ENCODE measurements around the gene UST. TPM values are rescaled to one million over a fixed set of nuclear protein-coding genes. Genes with fewer than 3 reads are reported as not detected.
A peak's percentile ranks its signal among the peaks of the same experiment; 100 is the strongest.

UST gene
- total and polyA plus RNA-seq, 9 of the 15 experiments (the other 6 are each of a cell fraction or from before 2014, with no cell fraction given) = 0.04 to 0.10 TPM; not detected in 7

- TF ChIP-seq, protein P1, sequence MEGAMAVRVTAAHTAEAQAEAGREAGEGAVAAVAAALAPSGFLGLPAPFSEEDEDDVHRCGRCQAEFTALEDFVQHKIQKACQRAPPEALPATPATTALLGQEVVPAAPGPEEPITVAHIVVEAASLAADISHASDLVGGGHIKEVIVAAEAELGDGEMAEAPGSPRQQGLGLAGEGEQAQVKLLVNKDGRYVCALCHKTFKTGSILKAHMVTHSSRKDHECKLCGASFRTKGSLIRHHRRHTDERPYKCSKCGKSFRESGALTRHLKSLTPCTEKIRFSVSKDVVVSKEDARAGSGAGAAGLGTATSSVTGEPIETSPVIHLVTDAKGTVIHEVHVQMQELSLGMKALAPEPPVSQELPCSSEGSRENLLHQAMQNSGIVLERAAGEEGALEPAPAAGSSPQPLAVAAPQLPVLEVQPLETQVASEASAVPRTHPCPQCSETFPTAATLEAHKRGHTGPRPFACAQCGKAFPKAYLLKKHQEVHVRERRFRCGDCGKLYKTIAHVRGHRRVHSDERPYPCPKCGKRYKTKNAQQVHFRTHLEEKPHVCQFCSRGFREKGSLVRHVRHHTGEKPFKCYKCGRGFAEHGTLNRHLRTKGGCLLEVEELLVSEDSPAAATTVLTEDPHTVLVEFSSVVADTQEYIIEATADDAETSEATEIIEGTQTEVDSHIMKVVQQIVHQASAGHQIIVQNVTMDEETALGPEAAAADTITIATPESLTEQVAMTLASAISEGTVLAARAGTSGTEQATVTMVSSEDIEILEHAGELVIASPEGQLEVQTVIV (CRISPR knock-in tag; IDR thresholded peaks at IDR 0.05; ENCODE audit: borderline replicate concordance) = no peak
- TF ChIP-seq SMARCA5 (IDR thresholded peaks at IDR 0.05) = no peak
- peak; percentile 54 for TF ChIP-seq MAFG (tag; conservative IDR thresholded peaks at IDR 0.05)
- no peak for TF ChIP-seq NFIX (CRISPR knock-in tag; IDR thresholded peaks at IDR 0.05; ENCODE audit: low read depth)
- TF ChIP-seq, protein P2, sequence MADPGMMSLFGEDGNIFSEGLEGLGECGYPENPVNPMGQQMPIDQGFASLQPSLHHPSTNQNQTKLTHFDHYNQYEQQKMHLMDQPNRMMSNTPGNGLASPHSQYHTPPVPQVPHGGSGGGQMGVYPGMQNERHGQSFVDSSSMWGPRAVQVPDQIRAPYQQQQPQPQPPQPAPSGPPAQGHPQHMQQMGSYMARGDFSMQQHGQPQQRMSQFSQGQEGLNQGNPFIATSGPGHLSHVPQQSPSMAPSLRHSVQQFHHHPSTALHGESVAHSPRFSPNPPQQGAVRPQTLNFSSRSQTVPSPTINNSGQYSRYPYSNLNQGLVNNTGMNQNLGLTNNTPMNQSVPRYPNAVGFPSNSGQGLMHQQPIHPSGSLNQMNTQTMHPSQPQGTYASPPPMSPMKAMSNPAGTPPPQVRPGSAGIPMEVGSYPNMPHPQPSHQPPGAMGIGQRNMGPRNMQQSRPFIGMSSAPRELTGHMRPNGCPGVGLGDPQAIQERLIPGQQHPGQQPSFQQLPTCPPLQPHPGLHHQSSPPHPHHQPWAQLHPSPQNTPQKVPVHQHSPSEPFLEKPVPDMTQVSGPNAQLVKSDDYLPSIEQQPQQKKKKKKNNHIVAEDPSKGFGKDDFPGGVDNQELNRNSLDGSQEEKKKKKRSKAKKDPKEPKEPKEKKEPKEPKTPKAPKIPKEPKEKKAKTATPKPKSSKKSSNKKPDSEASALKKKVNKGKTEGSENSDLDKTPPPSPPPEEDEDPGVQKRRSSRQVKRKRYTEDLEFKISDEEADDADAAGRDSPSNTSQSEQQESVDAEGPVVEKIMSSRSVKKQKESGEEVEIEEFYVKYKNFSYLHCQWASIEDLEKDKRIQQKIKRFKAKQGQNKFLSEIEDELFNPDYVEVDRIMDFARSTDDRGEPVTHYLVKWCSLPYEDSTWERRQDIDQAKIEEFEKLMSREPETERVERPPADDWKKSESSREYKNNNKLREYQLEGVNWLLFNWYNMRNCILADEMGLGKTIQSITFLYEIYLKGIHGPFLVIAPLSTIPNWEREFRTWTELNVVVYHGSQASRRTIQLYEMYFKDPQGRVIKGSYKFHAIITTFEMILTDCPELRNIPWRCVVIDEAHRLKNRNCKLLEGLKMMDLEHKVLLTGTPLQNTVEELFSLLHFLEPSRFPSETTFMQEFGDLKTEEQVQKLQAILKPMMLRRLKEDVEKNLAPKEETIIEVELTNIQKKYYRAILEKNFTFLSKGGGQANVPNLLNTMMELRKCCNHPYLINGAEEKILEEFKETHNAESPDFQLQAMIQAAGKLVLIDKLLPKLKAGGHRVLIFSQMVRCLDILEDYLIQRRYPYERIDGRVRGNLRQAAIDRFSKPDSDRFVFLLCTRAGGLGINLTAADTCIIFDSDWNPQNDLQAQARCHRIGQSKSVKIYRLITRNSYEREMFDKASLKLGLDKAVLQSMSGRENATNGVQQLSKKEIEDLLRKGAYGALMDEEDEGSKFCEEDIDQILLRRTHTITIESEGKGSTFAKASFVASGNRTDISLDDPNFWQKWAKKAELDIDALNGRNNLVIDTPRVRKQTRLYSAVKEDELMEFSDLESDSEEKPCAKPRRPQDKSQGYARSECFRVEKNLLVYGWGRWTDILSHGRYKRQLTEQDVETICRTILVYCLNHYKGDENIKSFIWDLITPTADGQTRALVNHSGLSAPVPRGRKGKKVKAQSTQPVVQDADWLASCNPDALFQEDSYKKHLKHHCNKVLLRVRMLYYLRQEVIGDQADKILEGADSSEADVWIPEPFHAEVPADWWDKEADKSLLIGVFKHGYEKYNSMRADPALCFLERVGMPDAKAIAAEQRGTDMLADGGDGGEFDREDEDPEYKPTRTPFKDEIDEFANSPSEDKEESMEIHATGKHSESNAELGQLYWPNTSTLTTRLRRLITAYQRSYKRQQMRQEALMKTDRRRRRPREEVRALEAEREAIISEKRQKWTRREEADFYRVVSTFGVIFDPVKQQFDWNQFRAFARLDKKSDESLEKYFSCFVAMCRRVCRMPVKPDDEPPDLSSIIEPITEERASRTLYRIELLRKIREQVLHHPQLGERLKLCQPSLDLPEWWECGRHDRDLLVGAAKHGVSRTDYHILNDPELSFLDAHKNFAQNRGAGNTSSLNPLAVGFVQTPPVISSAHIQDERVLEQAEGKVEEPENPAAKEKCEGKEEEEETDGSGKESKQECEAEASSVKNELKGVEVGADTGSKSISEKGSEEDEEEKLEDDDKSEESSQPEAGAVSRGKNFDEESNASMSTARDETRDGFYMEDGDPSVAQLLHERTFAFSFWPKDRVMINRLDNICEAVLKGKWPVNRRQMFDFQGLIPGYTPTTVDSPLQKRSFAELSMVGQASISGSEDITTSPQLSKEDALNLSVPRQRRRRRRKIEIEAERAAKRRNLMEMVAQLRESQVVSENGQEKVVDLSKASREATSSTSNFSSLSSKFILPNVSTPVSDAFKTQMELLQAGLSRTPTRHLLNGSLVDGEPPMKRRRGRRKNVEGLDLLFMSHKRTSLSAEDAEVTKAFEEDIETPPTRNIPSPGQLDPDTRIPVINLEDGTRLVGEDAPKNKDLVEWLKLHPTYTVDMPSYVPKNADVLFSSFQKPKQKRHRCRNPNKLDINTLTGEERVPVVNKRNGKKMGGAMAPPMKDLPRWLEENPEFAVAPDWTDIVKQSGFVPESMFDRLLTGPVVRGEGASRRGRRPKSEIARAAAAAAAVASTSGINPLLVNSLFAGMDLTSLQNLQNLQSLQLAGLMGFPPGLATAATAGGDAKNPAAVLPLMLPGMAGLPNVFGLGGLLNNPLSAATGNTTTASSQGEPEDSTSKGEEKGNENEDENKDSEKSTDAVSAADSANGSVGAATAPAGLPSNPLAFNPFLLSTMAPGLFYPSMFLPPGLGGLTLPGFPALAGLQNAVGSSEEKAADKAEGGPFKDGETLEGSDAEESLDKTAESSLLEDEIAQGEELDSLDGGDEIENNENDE (IDR thresholded peaks at IDR 0.05; ENCODE audit: low read depth, low read length) = no peak
- TF ChIP-seq MYC (IDR thresholded peaks at IDR 0.05; ENCODE audit: low read depth, low read length) = no peak
- TF ChIP-seq MYC (CRISPR knock-in tag; IDR thresholded peaks at IDR 0.05; ENCODE audit: borderline replicate concordance, low read depth) = no peak
- no peak for TF ChIP-seq TBL1XR1 (IDR thresholded peaks at IDR 0.05; ENCODE audit: low read length in 2 of 2)
- no peak for TF ChIP-seq TEAD4 (IDR thresholded peaks at IDR 0.05; ENCODE audit: low read length)
- no peak for TF ChIP-seq TEAD4 (CRISPR knock-in tag; IDR thresholded peaks at IDR 0.05; ENCODE audit: borderline replicate concordance)
- no peak for TF ChIP-seq SREBF1 (IDR thresholded peaks at IDR 0.05; ENCODE audit: borderline replicate concordance, low read depth, low read length)
- peak; percentile 91 for TF ChIP-seq DEAF1 (CRISPR knock-in tag; IDR thresholded peaks at IDR 0.05)
- no peak for TF ChIP-seq TEAD1 (CRISPR knock-in tag; IDR thresholded peaks at IDR 0.05)
Observed at GRCh38 chr6:149028767-149029405, 282.1 kb downstream of the UST start (continued).
